HFF-Myc (cell line): ENCODE results near the gene FAM177B.
"Not testable (repeated sequence)": the region's sequence is repeated elsewhere in the genome, so short reads cannot be mapped to it uniquely, and the experiment has no call there.

ENCODE experiments used
- DNase-seq: peaks from one replicate; pipeline ENCODE4 v3.0.0-alpha.2; 2011; ENCODE audit warnings: low read depth; ENCODE audit errors: extremely low read depth
- H3K4me3 ChIP-seq: replicated peaks from 2 replicates; pipeline ENCODE4 v1.5.1; 2011; ENCODE audit warnings: low read depth, mild to moderate bottlenecking, control low read depth, low read length
- TF ChIP-seq, protein P1 (sequence below): IDR thresholded peaks from 2 replicates; pipeline ENCODE4 v1.5.1; 2012; ENCODE audit warnings: mild to moderate bottlenecking, low read depth, low read length, control low read depth; ENCODE audit errors: missing control alignments

The FAM177B gene

DNA sequence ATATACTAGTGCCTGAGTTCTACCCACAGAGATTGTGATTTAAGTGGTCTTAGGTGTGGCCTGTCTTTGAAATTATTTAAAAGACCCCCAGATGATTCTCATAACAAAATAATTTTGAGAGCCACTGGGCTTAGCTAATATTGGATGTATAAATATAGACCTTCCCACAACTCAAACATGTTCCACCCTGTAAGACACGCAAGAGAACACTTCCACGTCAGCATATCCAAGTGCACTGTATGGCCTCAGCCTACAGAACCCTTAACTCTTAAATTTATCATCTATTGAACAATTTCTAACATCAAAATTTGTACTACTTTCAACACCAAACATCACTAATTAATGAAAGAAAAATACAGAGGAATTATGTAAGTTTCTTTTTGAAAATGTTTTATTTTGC, 2.5 kb downstream of the FAM177B start:
- TF ChIP-seq, protein P1, sequence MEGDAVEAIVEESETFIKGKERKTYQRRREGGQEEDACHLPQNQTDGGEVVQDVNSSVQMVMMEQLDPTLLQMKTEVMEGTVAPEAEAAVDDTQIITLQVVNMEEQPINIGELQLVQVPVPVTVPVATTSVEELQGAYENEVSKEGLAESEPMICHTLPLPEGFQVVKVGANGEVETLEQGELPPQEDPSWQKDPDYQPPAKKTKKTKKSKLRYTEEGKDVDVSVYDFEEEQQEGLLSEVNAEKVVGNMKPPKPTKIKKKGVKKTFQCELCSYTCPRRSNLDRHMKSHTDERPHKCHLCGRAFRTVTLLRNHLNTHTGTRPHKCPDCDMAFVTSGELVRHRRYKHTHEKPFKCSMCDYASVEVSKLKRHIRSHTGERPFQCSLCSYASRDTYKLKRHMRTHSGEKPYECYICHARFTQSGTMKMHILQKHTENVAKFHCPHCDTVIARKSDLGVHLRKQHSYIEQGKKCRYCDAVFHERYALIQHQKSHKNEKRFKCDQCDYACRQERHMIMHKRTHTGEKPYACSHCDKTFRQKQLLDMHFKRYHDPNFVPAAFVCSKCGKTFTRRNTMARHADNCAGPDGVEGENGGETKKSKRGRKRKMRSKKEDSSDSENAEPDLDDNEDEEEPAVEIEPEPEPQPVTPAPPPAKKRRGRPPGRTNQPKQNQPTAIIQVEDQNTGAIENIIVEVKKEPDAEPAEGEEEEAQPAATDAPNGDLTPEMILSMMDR, result no peak
- no peak overlapping the region for H3K4me3 ChIP-seq
- DNase-seq, result no peak

- no peak overlapping the region for H3K4me3 ChIP-seq
- DNase-seq, result no peak
- TF ChIP-seq, protein P1, result no peak
Measured at GRCh38 chr1:222739929-222740328, 2.9 kb downstream of the FAM177B start.

- DNase-seq, H3K4me3 ChIP-seq: not testable (repeated sequence)
Measured at GRCh38 chr1:222741630-222742457, 4.8 kb downstream of the FAM177B start.

DNA sequence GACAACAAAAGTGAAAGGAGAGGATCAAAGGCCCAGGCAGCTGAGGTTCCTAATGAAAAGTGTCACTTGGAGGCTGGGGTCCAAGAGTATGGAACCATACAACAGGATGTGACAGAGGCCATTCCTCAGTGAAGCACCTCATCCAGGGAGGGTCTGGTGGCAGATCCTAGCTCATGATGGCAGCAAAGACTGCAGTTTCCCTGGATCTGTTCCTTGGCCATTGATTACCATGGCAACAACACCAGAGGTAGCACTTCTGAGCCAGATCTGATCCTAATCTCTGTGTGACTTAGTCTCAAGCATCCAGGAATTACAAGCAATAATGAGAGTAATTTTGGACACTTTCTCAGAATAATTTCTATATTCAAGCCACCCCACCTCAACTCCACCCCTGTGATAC, 12.9 kb downstream of the FAM177B start:
- TF ChIP-seq, protein P1, result no peak
- no peak overlapping the region for H3K4me3 ChIP-seq
- DNase-seq, result no peak

DNA sequence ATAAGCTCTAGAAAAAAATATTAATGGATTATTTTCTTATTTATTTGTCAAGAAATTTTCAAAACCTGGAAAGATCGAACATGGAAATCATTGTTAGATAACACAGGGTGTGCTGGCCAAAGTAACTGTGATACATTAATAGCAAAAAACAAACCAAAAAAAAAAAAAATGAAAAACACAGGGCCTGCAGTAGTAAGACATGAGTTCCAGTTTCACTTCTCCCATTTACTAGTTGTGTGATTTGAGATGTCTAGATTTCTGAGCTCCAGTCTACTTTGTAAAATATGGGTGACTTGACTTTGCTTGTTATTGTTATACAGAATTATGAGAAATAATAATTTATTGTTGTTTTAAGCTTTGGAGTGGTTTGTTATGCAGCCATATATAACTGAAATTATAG, 13.6 kb downstream of the FAM177B start:
- no peak overlapping the region for H3K4me3 ChIP-seq
- TF ChIP-seq, protein P1, result no peak
- DNase-seq, result no peak

- DNase-seq, result no peak
- TF ChIP-seq, protein P1, result no peak
- H3K4me3 ChIP-seq, result no peak overlapping the region
Measured at GRCh38 chr1:222751255-222751654, 14.3 kb downstream of the FAM177B start.

GRCh38 chr1:222754366-222755139, 17.6 kb downstream of the FAM177B start:
- no peak overlapping the region for H3K4me3 ChIP-seq
- peak; percentile 98 for DNase-seq
- TF ChIP-seq, protein P1, result no peak
